ENCODE measurements around the gene RAC3.

DNA sequence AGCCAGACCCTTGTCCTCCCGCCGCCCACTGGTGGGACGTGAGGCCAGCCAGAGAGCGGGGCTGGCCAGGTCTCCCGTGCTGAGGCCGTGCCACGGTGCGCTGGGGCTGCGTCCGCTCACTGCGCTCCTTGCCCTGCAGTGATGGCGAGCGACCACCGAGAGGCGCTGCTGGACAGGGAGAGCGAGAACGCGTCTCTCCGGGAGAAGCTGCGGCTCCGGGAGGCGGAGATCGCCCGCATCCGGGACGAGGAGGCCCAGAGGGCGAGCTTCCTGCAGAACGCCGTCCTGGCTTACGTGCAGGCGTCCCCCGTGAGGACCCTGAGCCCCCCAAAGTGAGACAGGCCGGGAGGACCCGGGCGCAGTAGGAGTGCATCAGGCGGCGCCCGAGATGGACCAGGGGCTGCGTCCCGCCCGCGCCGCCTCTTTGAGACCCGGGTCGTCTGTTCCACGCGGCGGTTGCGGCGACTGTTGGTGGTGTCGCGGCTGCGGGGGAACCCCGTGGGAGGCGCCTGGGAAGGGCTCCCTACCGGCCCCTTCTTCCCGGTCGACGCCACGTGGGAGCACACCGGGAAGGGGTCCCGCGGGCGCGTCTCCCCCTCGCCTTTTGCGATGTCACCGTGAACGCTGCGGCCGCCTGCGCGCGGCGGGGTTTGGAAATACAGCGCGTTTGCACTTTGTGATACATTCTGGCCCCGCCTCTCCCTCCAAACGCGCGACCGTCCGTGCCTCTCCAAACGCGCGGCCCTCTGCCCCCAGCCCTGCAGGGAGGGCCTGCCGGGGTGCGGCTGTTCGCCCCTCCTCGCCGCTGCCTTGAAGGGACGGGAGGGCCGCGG is 792 bp upstream of the RAC3 start:
- TF ChIP-seq, protein P1, sequence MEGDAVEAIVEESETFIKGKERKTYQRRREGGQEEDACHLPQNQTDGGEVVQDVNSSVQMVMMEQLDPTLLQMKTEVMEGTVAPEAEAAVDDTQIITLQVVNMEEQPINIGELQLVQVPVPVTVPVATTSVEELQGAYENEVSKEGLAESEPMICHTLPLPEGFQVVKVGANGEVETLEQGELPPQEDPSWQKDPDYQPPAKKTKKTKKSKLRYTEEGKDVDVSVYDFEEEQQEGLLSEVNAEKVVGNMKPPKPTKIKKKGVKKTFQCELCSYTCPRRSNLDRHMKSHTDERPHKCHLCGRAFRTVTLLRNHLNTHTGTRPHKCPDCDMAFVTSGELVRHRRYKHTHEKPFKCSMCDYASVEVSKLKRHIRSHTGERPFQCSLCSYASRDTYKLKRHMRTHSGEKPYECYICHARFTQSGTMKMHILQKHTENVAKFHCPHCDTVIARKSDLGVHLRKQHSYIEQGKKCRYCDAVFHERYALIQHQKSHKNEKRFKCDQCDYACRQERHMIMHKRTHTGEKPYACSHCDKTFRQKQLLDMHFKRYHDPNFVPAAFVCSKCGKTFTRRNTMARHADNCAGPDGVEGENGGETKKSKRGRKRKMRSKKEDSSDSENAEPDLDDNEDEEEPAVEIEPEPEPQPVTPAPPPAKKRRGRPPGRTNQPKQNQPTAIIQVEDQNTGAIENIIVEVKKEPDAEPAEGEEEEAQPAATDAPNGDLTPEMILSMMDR (IDR thresholded peaks at IDR 0.05): peak in 3 of 4 experiments; percentile 95 to 97 (median 97)
- TF ChIP-seq POLR2A (IDR thresholded peaks at IDR 0.05): no peak

All from gastroesophageal sphincter (tissue), 3 donors.